ENCODE measurements around the gene IQSEC3.

The IQSEC3 gene

GRCh38 chr12:138171-138897 lies 71.8 kb downstream of the IQSEC3 start:
- no peaks in the 10 kb centered on the region for H3K36me3 ChIP-seq (ENCODE audit: insufficient read depth, low read length)
- no peak overlapping the region for H3K9ac ChIP-seq (ENCODE audit: low read depth, low read length)
- no peak overlapping the region for H3K4me2 ChIP-seq (ENCODE audit: low read length)
- no peaks in the 10 kb centered on the region for H3K4me1 ChIP-seq (ENCODE audit: control insufficient read depth, insufficient read depth, low read length)
- no peaks in the 10 kb centered on the region for H3K9me3 ChIP-seq (replicated peaks; ENCODE audit: low read length)
- H3K4me3 ChIP-seq (ENCODE audit: low read length): no peak overlapping the region
- H3K27me3 ChIP-seq (ENCODE audit: control insufficient read depth, insufficient read depth, low read length): peaks cover 70% of the 10 kb centered on the region

- Histone ChIP-seq H3K36me3 (ENCODE audit: insufficient read depth, low read length) (no peaks in the 10 kb centered on the region), H3K9me3 (replicated peaks; ENCODE audit: low read length) (no peaks in the 10 kb centered on the region), H3K4me1 (ENCODE audit: control insufficient read depth, insufficient read depth, low read length) (no peaks in the 10 kb centered on the region), H3K4me2 (ENCODE audit: low read length) (no peak overlapping the region), H3K27me3 (ENCODE audit: control insufficient read depth, insufficient read depth, low read length) (peaks cover 67% of the 10 kb centered on the region), H3K9ac (ENCODE audit: low read depth, low read length) (no peak overlapping the region), H3K4me3 (ENCODE audit: low read length) (no peak overlapping the region)
These were observed 72.4 kb downstream of the IQSEC3 start for GRCh38 chr12:138898-139534.

GRCh38 chr12:139585-139984 lies 73.0 kb downstream of the IQSEC3 start:
- Histone ChIP-seq H3K36me3 (ENCODE audit: insufficient read depth, low read length) (no peaks in the 10 kb centered on the region), H3K9me3 (replicated peaks; ENCODE audit: low read length) (no peaks in the 10 kb centered on the region), H3K27me3 (ENCODE audit: control insufficient read depth, insufficient read depth, low read length) (peaks cover 66% of the 10 kb centered on the region), H3K4me2 (ENCODE audit: low read length) (no peak overlapping the region), H3K9ac (ENCODE audit: low read depth, low read length) (no peak overlapping the region), H3K4me1 (ENCODE audit: control insufficient read depth, insufficient read depth, low read length) (no peaks in the 10 kb centered on the region), H3K4me3 (ENCODE audit: low read length) (no peak overlapping the region)

GRCh38 chr12:140162-140561 lies 73.6 kb downstream of the IQSEC3 start:
- Histone ChIP-seq H3K27me3 (ENCODE audit: control insufficient read depth, insufficient read depth, low read length) (peaks cover 66% of the 10 kb centered on the region), H3K9ac (ENCODE audit: low read depth, low read length) (no peak overlapping the region), H3K4me3 (ENCODE audit: low read length) (no peak overlapping the region), H3K36me3 (ENCODE audit: insufficient read depth, low read length) (no peaks in the 10 kb centered on the region), H3K4me2 (ENCODE audit: low read length) (no peak overlapping the region), H3K9me3 (replicated peaks; ENCODE audit: low read length) (no peaks in the 10 kb centered on the region), H3K4me1 (ENCODE audit: control insufficient read depth, insufficient read depth, low read length) (no peaks in the 10 kb centered on the region)

GRCh38 chr12:143964-144649 lies 77.5 kb downstream of the IQSEC3 start:
- Histone ChIP-seq H3K9ac (ENCODE audit: low read depth, low read length) (no peak overlapping the region), H3K4me1 (ENCODE audit: control insufficient read depth, insufficient read depth, low read length) (no peaks in the 10 kb centered on the region), H3K27me3 (ENCODE audit: control insufficient read depth, insufficient read depth, low read length) (peaks cover 73% of the 10 kb centered on the region), H3K4me3 (ENCODE audit: low read length) (no peak overlapping the region), H3K9me3 (replicated peaks; ENCODE audit: low read length) (no peaks in the 10 kb centered on the region), H3K36me3 (ENCODE audit: insufficient read depth, low read length) (no peaks in the 10 kb centered on the region), H3K4me2 (ENCODE audit: low read length) (no peak overlapping the region)

- no peak overlapping the region for H3K4me3 ChIP-seq (ENCODE audit: low read length)
- no peaks in the 10 kb centered on the region for H3K4me1 ChIP-seq (ENCODE audit: control insufficient read depth, insufficient read depth, low read length)
- no peaks in the 10 kb centered on the region for H3K36me3 ChIP-seq (ENCODE audit: insufficient read depth, low read length)
- peaks cover 71% of the 10 kb centered on the region for H3K27me3 ChIP-seq (ENCODE audit: control insufficient read depth, insufficient read depth, low read length)
- no peak overlapping the region for H3K4me2 ChIP-seq (ENCODE audit: low read length)
- H3K9me3 ChIP-seq (replicated peaks; ENCODE audit: low read length): no peaks in the 10 kb centered on the region
- H3K9ac ChIP-seq (ENCODE audit: low read depth, low read length): no peak overlapping the region
These were observed 78.2 kb downstream of the IQSEC3 start for GRCh38 chr12:144650-145284.

GRCh38 chr12:145369-145960 lies 78.9 kb downstream of the IQSEC3 start:
- Histone ChIP-seq H3K36me3 (ENCODE audit: insufficient read depth, low read length) (no peaks in the 10 kb centered on the region), H3K4me2 (ENCODE audit: low read length) (no peak overlapping the region), H3K4me1 (ENCODE audit: control insufficient read depth, insufficient read depth, low read length) (no peaks in the 10 kb centered on the region), H3K27me3 (ENCODE audit: control insufficient read depth, insufficient read depth, low read length) (peaks cover 71% of the 10 kb centered on the region), H3K9me3 (replicated peaks; ENCODE audit: low read length) (no peaks in the 10 kb centered on the region), H3K9ac (ENCODE audit: low read depth, low read length) (no peak overlapping the region), H3K4me3 (ENCODE audit: low read length) (no peak overlapping the region)

GRCh38 chr12:147242-147641 lies 80.7 kb downstream of the IQSEC3 start:
- no peak overlapping the region for H3K4me3 ChIP-seq (ENCODE audit: low read length)
- no peak overlapping the region for H3K9ac ChIP-seq (ENCODE audit: low read depth, low read length)
- no peaks in the 10 kb centered on the region for H3K4me1 ChIP-seq (ENCODE audit: control insufficient read depth, insufficient read depth, low read length)
- H3K4me2 ChIP-seq (ENCODE audit: low read length): no peak overlapping the region
- no peaks in the 10 kb centered on the region for H3K36me3 ChIP-seq (ENCODE audit: insufficient read depth, low read length)
- no peaks in the 10 kb centered on the region for H3K9me3 ChIP-seq (replicated peaks; ENCODE audit: low read length)
- H3K27me3 ChIP-seq (ENCODE audit: control insufficient read depth, insufficient read depth, low read length): peaks cover 66% of the 10 kb centered on the region

- no peak overlapping the region for H3K4me2 ChIP-seq (ENCODE audit: low read length)
These were observed 82.3 kb downstream of the IQSEC3 start for GRCh38 chr12:148676-149416.

GRCh38 chr12:151579-151978 lies 85.0 kb downstream of the IQSEC3 start:
- Histone ChIP-seq H3K4me3 (ENCODE audit: low read length) (no peak overlapping the region), H3K9me3 (replicated peaks; ENCODE audit: low read length) (no peaks in the 10 kb centered on the region), H3K36me3 (ENCODE audit: insufficient read depth, low read length) (no peaks in the 10 kb centered on the region), H3K4me2 (ENCODE audit: low read length) (no peak overlapping the region), H3K9ac (ENCODE audit: low read depth, low read length) (no peak overlapping the region), H3K27me3 (ENCODE audit: control insufficient read depth, insufficient read depth, low read length) (peaks cover 54% of the 10 kb centered on the region), H3K4me1 (ENCODE audit: control insufficient read depth, insufficient read depth, low read length) (no peaks in the 10 kb centered on the region)

More at GRCh38 chr12:148676-149416, 82.3 kb downstream of the IQSEC3 start:
- Histone ChIP-seq H3K27me3 (ENCODE audit: control insufficient read depth, insufficient read depth, low read length) (peaks cover 70% of the 10 kb centered on the region), H3K4me1 (ENCODE audit: control insufficient read depth, insufficient read depth, low read length) (no peaks in the 10 kb centered on the region), H3K36me3 (ENCODE audit: insufficient read depth, low read length) (no peaks in the 10 kb centered on the region), H3K9ac (ENCODE audit: low read depth, low read length) (no peak overlapping the region), H3K4me3 (ENCODE audit: low read length) (no peak overlapping the region), H3K9me3 (replicated peaks; ENCODE audit: low read length) (no peaks in the 10 kb centered on the region)
